ENCODE results near the gene DNAH5.

The DNAH5 gene

DNA sequence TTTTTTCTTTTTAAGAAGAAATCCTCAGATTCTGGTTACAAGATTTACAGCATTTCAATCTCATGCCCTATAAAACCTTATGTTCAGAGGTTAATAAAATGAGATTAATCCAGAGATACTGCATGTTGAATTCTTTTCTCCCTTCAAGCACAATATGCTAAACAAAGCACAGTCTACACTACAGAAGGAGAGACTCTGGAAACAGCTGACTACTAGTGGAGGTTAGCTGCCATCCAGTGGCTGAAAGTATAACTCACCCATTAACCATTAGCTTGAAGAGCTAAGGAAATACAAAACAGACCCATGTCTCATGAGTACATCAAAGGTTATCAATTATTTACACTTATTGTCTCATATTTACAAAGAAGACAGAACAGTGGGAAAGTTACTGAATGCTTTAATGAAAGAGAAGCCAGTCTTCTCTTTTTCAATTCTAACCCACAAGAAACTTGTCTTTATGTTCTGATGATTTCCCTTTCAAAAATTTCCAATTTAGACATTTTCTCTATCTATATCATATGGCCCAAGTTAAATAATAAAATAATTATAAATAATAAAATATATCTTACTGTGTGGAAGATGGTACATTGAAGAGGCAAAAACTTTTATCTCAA lies 12.7 kb upstream of the DNAH5 start:
- peak; percentile 10 to 37 for DNase-seq
- no peak for TF ChIP-seq GATA1 (IDR thresholded peaks at IDR 0.05; ENCODE audit: low read depth, low read length)
- no peak for TF ChIP-seq POLR2A (IDR thresholded peaks at IDR 0.05; ENCODE audit: low read length)

DNA sequence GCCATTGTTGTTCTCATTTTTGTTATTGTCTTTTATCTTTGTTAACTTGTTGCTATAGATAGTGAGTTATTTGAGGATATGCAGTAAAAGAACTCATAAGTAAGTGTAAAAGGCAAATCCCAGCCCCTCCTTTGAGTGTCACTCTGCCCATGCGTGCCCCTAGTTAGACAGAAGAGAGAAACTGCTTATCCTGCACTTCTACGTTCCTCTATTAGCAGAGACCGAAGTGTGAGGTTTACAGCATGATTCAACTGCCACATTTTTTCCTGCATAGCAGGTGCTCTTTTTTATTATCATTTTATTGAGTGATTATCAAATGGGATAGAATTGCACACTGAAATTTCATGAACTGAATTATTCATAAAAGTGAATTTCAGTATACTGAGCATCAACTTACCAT lies 12.0 kb upstream of the DNAH5 start:
- DNase-seq, result no peak

DNA sequence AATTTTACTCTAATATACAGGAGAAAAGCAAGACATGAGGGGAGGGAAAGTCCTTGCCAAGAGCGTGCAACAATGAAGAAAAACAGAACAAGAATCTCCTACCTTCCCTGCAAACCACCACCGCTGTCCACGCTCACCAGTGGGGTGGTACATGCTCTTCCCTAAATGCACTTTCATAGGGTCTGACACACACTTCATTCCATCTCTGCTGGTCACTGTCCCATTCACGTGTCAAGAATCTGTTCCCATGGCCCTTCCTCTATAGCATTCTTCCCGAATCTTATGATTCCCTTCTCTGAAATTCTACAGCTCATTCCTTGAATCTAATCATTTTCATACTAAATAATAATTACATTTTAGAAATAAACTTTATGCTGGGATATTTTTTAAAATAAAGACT lies 11.4 kb upstream of the DNAH5 start:
- no peak for DNase-seq
- TF ChIP-seq POLR2A (IDR thresholded peaks at IDR 0.05; ENCODE audit: low read length) (no peak), GATA1 (IDR thresholded peaks at IDR 0.05; ENCODE audit: low read depth, low read length) (no peak)

More for the DNA sequence above, 12.0 kb upstream of the DNAH5 start:
- TF ChIP-seq POLR2A (IDR thresholded peaks at IDR 0.05; ENCODE audit: low read length), result no peak
- no peak for TF ChIP-seq GATA1 (IDR thresholded peaks at IDR 0.05; ENCODE audit: low read depth, low read length)

DNA sequence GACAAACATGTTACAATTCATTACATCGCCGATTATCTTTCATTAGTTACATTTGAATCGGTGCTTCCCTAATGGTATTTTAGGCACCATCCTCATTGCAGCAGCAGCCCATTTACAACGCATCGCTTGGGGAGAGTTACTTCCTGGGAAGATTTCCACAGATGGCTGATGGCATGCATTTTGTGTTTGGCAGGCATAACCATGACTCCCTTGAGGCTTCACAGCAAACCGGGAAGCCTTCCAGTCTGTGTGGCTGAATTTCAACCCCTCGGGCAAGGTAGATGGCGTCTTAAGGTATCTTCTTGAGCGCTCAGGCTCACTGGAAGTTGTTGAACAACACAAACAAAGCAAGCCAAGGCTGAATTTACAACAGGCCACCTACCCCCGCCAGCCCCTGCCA lies 1.6 kb upstream of the DNAH5 start:
- TF ChIP-seq POLR2A (IDR thresholded peaks at IDR 0.05; ENCODE audit: low read length) (no peak), GATA1 (IDR thresholded peaks at IDR 0.05; ENCODE audit: low read depth, low read length) (no peak)
- DNase-seq, result no peak

DNA sequence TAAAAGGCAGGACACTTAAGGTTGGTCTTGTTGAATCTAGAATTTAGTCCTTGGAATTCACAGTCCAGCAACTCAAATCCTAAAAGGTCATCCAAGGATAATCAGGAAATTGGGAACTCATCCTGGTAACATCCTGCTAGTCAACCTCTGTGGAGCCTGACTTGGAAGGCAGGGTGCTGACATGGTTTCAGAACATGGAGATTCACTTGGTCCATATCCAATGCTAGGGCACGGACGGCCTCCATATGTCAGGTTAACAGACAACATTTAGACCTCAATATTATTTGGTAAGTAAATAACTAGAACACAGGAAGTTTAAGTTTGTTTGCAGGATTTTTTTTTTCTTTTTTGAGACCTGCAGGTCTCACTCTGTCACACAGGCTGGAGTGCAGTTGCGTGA lies 783 bp upstream of the DNAH5 start:
- no peak for TF ChIP-seq POLR2A (IDR thresholded peaks at IDR 0.05; ENCODE audit: low read length)
- no peak for TF ChIP-seq GATA1 (IDR thresholded peaks at IDR 0.05; ENCODE audit: low read depth, low read length)
- DNase-seq, result no peak

DNA sequence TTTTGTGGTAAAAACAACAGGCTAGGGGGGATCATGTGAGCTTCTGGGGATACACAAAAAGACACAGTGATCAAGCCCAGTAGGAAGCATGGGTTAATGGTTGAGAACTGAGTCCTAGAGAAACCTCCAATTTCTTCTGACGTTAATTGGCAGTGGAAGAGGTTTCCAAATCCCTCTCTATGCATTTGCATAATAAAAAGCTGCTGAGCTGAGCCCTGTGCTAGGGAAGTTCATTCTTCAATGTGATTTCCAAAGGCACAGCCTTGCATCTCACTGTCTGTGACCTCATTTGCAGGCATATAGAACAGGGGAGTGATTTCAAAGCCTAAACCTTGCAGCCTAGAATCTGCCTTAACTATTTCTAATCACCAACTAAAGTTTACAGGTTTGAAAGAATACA lies 812 bp downstream of the DNAH5 start:
- no peak for TF ChIP-seq GATA1 (IDR thresholded peaks at IDR 0.05; ENCODE audit: low read depth, low read length)
- no peak for TF ChIP-seq POLR2A (IDR thresholded peaks at IDR 0.05; ENCODE audit: low read length)
- DNase-seq, result no peak

DNA sequence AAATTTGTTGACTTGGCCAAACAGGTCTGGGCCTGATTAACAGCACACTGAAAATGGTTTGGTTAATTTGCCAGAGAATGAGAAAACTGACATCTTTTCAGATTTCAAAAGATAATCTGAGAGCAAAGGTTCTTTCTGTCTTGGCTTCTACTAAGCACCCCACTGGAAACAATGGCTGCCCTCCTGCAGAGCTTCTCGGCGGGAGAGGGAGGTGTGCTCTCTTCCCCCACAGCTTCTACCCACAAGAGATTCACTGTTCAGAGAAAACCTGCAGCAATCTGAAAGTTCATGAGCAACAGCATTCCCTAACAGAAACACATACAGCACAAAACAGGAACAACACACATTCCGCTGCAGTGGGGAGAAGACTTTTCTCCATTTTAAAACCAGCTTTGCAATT lies 3.0 kb downstream of the DNAH5 start:
- no peak for DNase-seq
- TF ChIP-seq POLR2A (IDR thresholded peaks at IDR 0.05; ENCODE audit: low read length), result no peak
- no peak for TF ChIP-seq GATA1 (IDR thresholded peaks at IDR 0.05; ENCODE audit: low read depth, low read length)

DNA sequence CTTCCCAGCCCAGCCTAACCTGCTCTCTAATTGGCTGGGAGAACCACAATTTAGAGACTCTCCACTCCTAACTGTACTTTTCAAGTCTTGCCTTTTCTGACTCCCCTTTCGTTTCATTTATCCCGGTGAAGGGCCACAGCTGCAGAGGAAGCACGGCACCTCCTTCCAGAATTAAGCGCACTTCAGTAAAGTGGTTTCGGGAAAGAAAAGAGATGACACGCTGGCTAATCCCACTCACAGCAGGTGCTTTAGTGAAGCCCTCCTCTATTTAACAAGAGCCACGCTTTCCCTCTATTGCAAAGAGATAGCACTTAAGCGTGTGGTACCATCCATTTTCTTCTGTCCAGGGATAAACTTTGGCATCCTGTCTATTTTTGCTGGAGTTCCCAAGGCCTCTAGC lies 4.8 kb downstream of the DNAH5 start:
- no peak for DNase-seq
- no peak for TF ChIP-seq POLR2A (IDR thresholded peaks at IDR 0.05; ENCODE audit: low read length)
- TF ChIP-seq GATA1 (IDR thresholded peaks at IDR 0.05; ENCODE audit: low read depth, low read length), result no peak

DNA sequence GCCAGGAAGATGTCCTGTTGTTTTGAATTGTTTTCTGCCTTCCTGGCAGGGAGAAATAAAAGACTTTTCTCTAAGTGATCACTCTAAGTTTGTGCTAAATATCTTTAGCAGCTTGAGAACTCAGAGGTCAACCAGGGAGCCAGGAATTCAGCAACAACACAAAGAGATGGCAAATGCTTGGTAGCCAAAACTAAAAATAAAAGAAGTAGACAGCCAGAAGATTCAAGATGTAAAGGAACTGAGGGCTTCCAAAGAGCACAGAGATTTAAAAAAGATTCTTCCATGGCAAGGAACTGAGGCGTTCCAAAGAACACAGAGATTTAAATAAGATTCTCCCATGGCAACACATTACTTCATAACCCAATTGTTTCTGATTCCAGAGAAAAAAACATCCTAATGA lies 9.6 kb downstream of the DNAH5 start:
- DNase-seq, result no peak

DNA sequence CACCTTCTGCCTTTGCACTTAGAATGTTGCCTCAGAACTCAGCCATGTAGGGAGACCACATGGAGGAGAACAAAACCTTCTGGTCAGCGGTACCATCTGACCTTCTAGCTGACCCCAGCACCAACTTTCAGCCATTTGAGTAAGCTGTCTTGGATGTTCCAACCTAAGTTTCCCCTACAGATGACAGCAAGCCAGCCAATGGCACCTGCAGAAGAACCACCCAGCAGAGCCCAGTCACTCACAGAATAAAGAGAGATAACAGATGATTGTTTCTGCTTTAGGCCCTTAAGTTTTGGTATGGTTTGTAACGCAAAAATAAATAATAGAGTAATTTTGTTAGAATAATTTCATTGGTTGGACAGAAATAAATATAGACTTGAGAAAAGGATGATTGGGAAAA lies 10.4 kb downstream of the DNAH5 start:
- no peak for DNase-seq
- TF ChIP-seq GATA1 (IDR thresholded peaks at IDR 0.05; ENCODE audit: low read depth, low read length), result no peak
- TF ChIP-seq POLR2A (IDR thresholded peaks at IDR 0.05; ENCODE audit: low read length), result no peak

More for the DNA sequence above, 9.6 kb downstream of the DNAH5 start:
- TF ChIP-seq GATA1 (IDR thresholded peaks at IDR 0.05; ENCODE audit: low read depth, low read length) (no peak), POLR2A (IDR thresholded peaks at IDR 0.05; ENCODE audit: low read length) (no peak)

DNA sequence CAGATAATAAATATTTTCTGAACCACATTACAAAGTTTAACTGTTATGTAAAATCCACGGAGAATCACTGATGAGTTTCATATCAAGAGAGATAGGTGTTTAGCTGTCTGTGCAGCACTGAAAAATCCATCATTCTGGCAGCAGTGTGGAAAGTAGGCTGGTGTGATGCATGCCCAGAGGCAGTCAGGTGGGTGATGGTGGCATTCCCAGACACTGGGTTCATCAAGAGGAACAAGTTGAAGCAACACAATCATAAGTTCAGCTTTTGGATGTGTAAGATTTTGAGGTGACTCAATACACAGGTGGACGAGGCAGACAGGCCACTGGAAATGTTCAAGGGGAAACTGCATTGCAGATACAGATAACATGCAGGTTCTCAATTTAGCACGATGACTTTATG lies 11.9 kb downstream of the DNAH5 start:
- TF ChIP-seq POLR2A (IDR thresholded peaks at IDR 0.05; ENCODE audit: low read length) (no peak), GATA1 (IDR thresholded peaks at IDR 0.05; ENCODE audit: low read depth, low read length) (no peak)
- no peak for DNase-seq

DNA sequence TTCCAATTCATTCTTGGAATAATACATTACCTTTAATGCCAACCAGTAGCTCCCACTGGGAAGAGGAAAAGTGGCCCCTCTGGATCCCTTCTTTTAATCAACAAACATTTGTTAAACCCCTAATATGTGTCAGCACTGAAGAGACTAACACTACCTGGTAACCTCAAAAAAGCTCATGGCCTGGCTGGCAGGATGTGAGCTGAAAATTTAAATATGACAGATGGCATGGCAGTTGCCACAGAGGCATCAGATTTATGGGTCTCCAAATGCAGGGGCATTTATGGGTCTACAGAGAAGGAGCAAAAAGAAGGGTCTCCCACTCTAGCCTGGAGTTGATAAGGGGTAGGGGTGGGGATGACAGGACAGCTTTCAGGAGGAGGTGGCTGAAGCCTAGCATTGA lies 12.5 kb downstream of the DNAH5 start:
- TF ChIP-seq GATA1 (IDR thresholded peaks at IDR 0.05; ENCODE audit: low read depth, low read length), result no peak
- no peak for TF ChIP-seq POLR2A (IDR thresholded peaks at IDR 0.05; ENCODE audit: low read length)
- no peak for DNase-seq

DNA sequence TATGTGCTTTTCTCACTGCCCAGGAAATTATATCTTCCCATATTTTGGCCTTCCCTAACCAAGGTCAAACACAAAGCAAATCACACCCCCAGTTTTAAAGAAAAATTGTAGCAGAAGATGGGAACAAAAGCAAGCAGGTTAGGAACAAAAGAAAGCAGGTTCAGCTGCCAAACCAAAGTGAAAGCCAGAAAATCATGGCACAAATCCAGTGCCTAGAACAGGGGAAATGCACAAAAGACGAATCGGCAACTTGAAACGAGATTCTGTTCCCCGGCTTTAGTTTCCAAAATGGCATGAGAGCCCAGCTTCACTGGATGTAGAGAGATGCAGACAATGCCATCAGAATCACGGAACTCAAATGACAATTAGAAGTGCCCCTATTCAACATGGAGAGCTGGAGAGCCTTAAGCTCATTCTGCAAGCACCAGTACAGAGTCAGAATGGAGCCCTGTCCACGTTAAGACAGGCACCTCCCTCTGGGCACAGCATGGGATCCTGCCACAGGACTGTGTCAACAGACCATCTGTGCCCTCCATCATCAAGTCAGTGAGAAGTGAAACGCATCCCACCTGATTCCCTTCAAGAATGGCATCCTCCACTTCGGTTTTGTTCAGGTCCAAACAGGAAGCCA lies 13.8 kb downstream of the DNAH5 start:
- no peak for TF ChIP-seq GATA1 (IDR thresholded peaks at IDR 0.05; ENCODE audit: low read depth, low read length)
- no peak for DNase-seq

DNA sequence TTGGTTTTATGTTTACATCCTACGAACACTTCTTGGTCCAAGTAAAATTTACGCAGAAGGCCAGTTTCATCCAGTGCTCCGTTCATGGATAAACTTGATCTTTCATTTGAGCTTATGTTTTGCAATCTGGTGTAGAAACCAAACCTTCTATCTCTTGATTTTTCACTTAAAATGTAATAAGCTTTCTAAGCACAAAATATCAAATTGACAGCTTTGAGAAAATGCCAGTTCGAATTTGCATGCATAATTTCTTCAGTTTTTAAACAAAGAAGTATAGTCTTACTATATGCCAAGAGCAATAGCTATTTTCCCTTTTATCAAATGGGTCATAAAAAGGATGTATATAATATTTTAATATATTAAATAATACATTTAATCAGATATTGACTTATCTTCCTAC lies 17.8 kb downstream of the DNAH5 start:
- DNase-seq, result no peak

DNA sequence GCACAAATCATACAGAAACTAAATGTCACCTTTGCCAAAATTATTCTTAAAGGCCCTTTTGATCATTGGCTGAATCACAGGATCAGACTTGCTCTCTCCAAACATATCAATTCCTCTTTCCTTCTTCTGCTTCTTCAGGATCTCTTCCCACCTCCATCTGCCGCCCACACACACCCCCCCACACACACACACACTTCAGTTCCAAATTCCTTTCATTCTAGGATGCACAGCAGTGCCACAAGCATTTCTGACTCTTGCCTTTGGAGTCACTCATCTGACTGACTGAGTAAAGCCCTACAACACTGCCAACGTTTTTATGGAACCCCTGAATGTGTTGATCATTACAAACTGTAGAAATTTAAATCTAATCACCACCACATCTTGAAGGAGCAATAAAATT lies 22.9 kb downstream of the DNAH5 start:
- TF ChIP-seq GATA1 (IDR thresholded peaks at IDR 0.05; ENCODE audit: low read depth, low read length) (no peak), POLR2A (IDR thresholded peaks at IDR 0.05; ENCODE audit: low read length) (no peak)
- no peak for DNase-seq

More for the DNA sequence above, 17.8 kb downstream of the DNAH5 start:
- TF ChIP-seq GATA1 (IDR thresholded peaks at IDR 0.05; ENCODE audit: low read depth, low read length) (no peak), POLR2A (IDR thresholded peaks at IDR 0.05; ENCODE audit: low read length) (no peak)

Measured in erythroblast (primary cell).